ENCODE results near the gene CDC14A. TPM values are rescaled to one million over a fixed set of nuclear protein-coding genes. Genes with fewer than 3 reads are reported as not detected.

The CDC14A gene
- total RNA-seq, 1 experiment from 2014 or later, result 3.4 TPM

DNA sequence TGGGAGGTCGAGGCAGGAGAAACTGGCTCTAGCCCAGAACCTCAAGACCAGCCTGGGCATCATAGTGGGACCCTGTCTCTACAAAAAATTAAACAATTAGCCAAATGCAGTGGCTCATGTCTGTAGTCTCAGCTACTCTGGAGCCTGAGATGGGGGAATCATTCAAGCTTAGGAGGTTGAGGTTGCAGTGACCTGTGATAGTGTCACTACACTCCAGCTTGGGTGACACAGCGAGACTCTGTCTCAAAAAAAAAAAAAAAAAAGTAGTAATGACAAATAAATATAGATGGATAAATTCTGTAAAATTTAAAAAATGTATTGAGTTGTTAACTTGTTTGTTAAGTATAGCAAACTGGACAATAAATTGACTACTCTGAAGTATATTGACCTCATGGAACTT is 5.9 kb upstream of the CDC14A start:
- no TSS peak for BruUV-seq (replicated peaks)
- Histone ChIP-seq H3K9me3 (ENCODE audit: low read length) (no peaks in the 10 kb centered on the region), H3F3A (ENCODE audit: low read length, unreplicated experiment) (no peaks in the 10 kb centered on the region), H3K27ac (ENCODE audit: low read length) (no peak overlapping the region), H3K9ac (ENCODE audit: low read length) (no peak overlapping the region), H4K20me1 (ENCODE audit: low read length) (no peaks in the 10 kb centered on the region), H3K36me3 (ENCODE audit: low read depth, low read length) (no peaks in the 10 kb centered on the region), H3K27me3 (ENCODE audit: low read length) (no peaks in the 10 kb centered on the region), H2AFZ (ENCODE audit: low read length) (no peak overlapping the region), H3K4me1 (ENCODE audit: insufficient read depth, low read length) (0 out of 2 replicates have a peak, but pooled peaks cover 7% of the 10 kb centered on the region), H3K9me2 (replicated peaks; ENCODE audit: low read length) (no peaks in the 10 kb centered on the region), H3K79me2 (ENCODE audit: low read length) (no peaks in the 10 kb centered on the region), H3K4me2 (ENCODE audit: low read length) (no peak overlapping the region), H3K4me3 (ENCODE audit: low read length) (no peak overlapping the region)
- POLR2A ChIA-PET (ENCODE audit: unreplicated experiment), result no interaction called here
- ATAC-seq (no peak), DNase-seq (no peak)
- intact Hi-C loops (cut with micrococcal nuclease), result no loop called here
- TF ChIP-seq, protein P1, sequence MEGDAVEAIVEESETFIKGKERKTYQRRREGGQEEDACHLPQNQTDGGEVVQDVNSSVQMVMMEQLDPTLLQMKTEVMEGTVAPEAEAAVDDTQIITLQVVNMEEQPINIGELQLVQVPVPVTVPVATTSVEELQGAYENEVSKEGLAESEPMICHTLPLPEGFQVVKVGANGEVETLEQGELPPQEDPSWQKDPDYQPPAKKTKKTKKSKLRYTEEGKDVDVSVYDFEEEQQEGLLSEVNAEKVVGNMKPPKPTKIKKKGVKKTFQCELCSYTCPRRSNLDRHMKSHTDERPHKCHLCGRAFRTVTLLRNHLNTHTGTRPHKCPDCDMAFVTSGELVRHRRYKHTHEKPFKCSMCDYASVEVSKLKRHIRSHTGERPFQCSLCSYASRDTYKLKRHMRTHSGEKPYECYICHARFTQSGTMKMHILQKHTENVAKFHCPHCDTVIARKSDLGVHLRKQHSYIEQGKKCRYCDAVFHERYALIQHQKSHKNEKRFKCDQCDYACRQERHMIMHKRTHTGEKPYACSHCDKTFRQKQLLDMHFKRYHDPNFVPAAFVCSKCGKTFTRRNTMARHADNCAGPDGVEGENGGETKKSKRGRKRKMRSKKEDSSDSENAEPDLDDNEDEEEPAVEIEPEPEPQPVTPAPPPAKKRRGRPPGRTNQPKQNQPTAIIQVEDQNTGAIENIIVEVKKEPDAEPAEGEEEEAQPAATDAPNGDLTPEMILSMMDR (conservative IDR thresholded peaks at IDR 0.05; ENCODE audit: low read depth, low read length), result no peak
- TF ChIP-seq EZH2phosphoT487 (IDR thresholded peaks at IDR 0.05; ENCODE audit: borderline replicate concordance, low read length) (no peak), EZH2 (IDR thresholded peaks at IDR 0.05; ENCODE audit: low read length, unreplicated experiment) (no peak)
- CTCF ChIA-PET, result no interaction called here

DNA sequence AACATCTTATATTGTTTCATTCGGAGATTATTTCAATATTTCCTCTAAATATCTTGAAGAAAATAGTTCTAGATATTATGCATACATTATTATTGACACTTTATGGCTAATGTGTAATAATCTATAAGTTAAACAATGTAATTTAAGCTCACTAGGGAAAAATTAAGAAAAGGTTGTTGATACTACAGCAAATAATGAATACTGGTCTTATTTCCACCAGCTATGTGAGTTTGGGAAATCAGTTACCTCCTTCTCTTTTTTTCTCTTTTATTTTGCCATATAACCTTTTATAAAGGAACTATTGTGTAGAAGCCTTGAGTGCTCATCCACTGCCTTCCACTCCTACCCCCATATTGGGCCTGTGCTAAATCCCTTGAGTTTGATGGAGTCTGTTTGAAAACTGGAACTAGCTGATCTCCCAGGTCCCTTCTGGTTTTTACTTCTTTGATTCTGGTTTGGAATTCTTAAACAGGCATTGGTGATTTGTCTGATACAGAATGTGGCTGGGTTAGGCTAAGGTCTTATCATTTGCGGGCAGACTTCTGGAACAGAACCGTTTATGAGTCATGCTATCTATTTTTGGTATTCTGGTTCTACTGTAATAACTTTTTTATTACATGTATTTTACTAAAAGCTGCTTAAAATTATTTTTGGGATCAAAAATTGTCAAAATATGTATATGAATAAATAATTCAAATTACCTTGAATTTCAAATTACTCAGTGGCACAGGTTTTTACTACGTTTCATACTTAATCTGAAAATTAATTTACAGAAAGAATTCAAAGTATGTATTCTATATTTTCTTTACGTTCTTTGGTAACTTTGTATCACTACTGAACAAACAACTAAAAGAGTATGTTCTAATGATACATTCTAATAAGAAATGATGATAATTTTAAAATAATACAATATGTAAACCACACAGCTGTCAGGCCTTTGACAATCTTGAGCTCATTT is 5.0 kb upstream of the CDC14A start:
- H3K9ac ChIP-seq (ENCODE audit: low read length), result no peak overlapping the region
- H3K4me3 ChIP-seq (ENCODE audit: low read length), result no peak overlapping the region
- BruUV-seq (replicated peaks), result no TSS peak
- no peak overlapping the region for H3K4me2 ChIP-seq (ENCODE audit: low read length)
- no peaks in the 10 kb centered on the region for H3F3A ChIP-seq (ENCODE audit: low read length, unreplicated experiment)
- CTCF ChIA-PET, result no interaction called here
- no peaks in the 10 kb centered on the region for H3K9me3 ChIP-seq (ENCODE audit: low read length)
- no peaks in the 10 kb centered on the region for H3K9me2 ChIP-seq (replicated peaks; ENCODE audit: low read length)
- intact Hi-C loops (cut with micrococcal nuclease), result no loop called here
- H3K27me3 ChIP-seq (ENCODE audit: low read length), result no peaks in the 10 kb centered on the region
- no peak overlapping the region for H3K27ac ChIP-seq (ENCODE audit: low read length)
- ATAC-seq (no peak), DNase-seq (no peak)
- POLR2A ChIA-PET (ENCODE audit: unreplicated experiment), result no interaction called here
- H4K20me1 ChIP-seq (ENCODE audit: low read length), result no peaks in the 10 kb centered on the region
- no peak for TF ChIP-seq EZH2 (IDR thresholded peaks at IDR 0.05; ENCODE audit: low read length, unreplicated experiment)
- no peak for TF ChIP-seq EZH2phosphoT487 (IDR thresholded peaks at IDR 0.05; ENCODE audit: borderline replicate concordance, low read length)
- TF ChIP-seq, protein P1 (conservative IDR thresholded peaks at IDR 0.05; ENCODE audit: low read depth, low read length), result no peak
- no peaks in the 10 kb centered on the region for H3K36me3 ChIP-seq (ENCODE audit: low read depth, low read length)
- no peaks in the 10 kb centered on the region for H3K79me2 ChIP-seq (ENCODE audit: low read length)
- 0 out of 2 replicates have a peak, but pooled peaks cover 7% of the 10 kb centered on the region for H3K4me1 ChIP-seq (ENCODE audit: insufficient read depth, low read length)
- no peak overlapping the region for H2AFZ ChIP-seq (ENCODE audit: low read length)

DNA sequence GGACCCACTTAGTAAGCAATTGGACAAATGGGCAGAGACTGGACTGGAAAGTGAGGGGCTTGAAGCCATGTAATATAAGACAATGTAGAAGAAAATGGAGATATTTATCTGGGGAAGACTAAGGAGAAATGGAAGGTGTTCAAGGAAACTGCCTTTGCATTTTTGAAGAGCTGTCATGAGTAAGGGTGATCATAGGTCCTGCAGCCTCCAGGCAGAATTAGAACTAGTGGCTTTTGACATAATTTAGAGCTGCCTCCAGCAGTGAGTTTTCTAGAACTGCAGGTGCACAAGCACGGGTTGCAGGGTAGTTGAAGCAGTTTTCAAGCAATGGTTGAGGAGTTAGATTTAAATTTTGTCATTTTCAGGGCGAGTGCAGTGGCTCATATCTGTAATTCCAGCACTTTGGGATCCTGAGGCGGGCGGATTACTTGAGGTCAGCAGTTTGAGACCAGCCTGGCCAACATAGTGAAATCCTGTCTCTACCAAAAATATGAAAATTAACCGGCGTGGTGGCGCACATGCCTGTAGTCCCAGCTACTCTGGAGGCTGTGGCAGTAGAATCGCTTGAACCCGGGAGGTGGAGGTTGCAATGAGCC is 3.7 kb upstream of the CDC14A start:
- no peak overlapping the region for H3K9ac ChIP-seq (ENCODE audit: low read length)
- TF ChIP-seq EZH2phosphoT487 (IDR thresholded peaks at IDR 0.05; ENCODE audit: borderline replicate concordance, low read length) (no peak), EZH2 (IDR thresholded peaks at IDR 0.05; ENCODE audit: low read length, unreplicated experiment) (no peak)
- TF ChIP-seq, protein P1 (conservative IDR thresholded peaks at IDR 0.05; ENCODE audit: low read depth, low read length), result no peak
- H3K27ac ChIP-seq (ENCODE audit: low read length), result no peak overlapping the region
- BruUV-seq (replicated peaks), result no TSS peak
- no peak overlapping the region for H3K4me2 ChIP-seq (ENCODE audit: low read length)
- no peaks in the 10 kb centered on the region for H3K27me3 ChIP-seq (ENCODE audit: low read length)
- H3K9me3 ChIP-seq (ENCODE audit: low read length), result no peaks in the 10 kb centered on the region
- H3K36me3 ChIP-seq (ENCODE audit: low read depth, low read length), result no peaks in the 10 kb centered on the region
- no peak overlapping the region for H2AFZ ChIP-seq (ENCODE audit: low read length)
- peaks cover 10% of the 10 kb centered on the region for H3K4me1 ChIP-seq (ENCODE audit: insufficient read depth, low read length)
- no peak overlapping the region for H3K4me3 ChIP-seq (ENCODE audit: low read length)
- intact Hi-C loops (cut with micrococcal nuclease), result no loop called here
- H3F3A ChIP-seq (ENCODE audit: low read length, unreplicated experiment), result no peaks in the 10 kb centered on the region
- CTCF ChIA-PET, result no interaction called here
- ATAC-seq (no peak), DNase-seq (no peak)
- no peaks in the 10 kb centered on the region for H4K20me1 ChIP-seq (ENCODE audit: low read length)
- no peaks in the 10 kb centered on the region for H3K9me2 ChIP-seq (replicated peaks; ENCODE audit: low read length)
- no peaks in the 10 kb centered on the region for H3K79me2 ChIP-seq (ENCODE audit: low read length)
- POLR2A ChIA-PET (ENCODE audit: unreplicated experiment), result no interaction called here
